Brain microvascular endothelial cell (primary cell): ENCODE measurements around the gene ADGRD2.
A peak's percentile ranks its signal among the peaks of the same experiment; 100 is the strongest.

Experiments used
- DNase-seq: peaks from one replicate; pipeline ENCODE4 v3.0.0-alpha.2; 2020
- H3K27ac ChIP-seq: fragments of 250-450 bp; sonication (Bioruptor Pico); 2 replicates; pipeline ENCODE4 v1.5.1; 2020; ENCODE audit warnings: mild to moderate bottlenecking, moderate library complexity
- H3K27me3 ChIP-seq: fragments of 250-450 bp; sonication (Bioruptor Pico); replicated peaks from 2 replicates; pipeline ENCODE4 v1.5.1; 2020; ENCODE audit warnings: mild to moderate bottlenecking
- H3K36me3 ChIP-seq: fragments of 250-450 bp; sonication (Bioruptor Pico); replicated peaks from 2 replicates; pipeline ENCODE4 v1.5.1; 2020; ENCODE audit warnings: mild to moderate bottlenecking
- H3K4me3 ChIP-seq: 2 replicates; pipeline ENCODE4 v1.5.1; 2011; ENCODE audit warnings: low read depth, mild to moderate bottlenecking, control low read depth, low read length, moderate library complexity
- CTCF ChIP-seq: IDR thresholded peaks from 2 replicates; pipeline ENCODE4 v1.5.1; 2011; ENCODE audit warnings: low read depth, mild to moderate bottlenecking, moderate library complexity, low read length, control low read depth, inconsistent platforms; ENCODE audit errors: missing control alignments
- in situ Hi-C: cut with HindIII; loops from 2 replicates; pipeline ENCODE4 v1.10.0; 2017; ENCODE audit warnings: low sequenced_read_pairs, low pct_ligation_motif_present

The ADGRD2 gene

DNA sequence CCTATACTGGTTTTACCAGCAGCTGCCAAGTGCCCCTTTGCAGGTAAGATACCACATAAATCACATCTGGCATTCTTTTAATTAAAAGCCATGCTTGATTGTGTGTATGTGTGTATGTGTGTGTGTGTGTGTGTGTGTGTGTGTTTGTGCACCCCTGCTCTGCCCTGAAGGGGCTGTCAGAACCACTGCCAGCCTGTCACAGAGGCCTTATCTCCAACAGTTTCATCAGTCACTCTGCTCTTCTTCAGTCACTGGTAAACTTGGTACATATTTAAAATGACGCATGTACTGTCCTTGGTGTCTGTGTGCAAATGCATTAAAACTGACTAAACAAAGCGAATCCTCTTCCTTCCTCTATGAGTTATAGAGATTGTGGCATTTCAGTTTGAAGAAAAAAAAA is 75.9 kb downstream of the ADGRD2 start:
- no peak overlapping the region for H3K27ac ChIP-seq
- in situ Hi-C loops = no loop called here
- H3K36me3 ChIP-seq = no peaks in the 10 kb centered on the region
- no peaks in the 10 kb centered on the region for H3K27me3 ChIP-seq
- no peak for DNase-seq
- TF ChIP-seq CTCF = no peak
- no peak overlapping the region for H3K4me3 ChIP-seq

DNA sequence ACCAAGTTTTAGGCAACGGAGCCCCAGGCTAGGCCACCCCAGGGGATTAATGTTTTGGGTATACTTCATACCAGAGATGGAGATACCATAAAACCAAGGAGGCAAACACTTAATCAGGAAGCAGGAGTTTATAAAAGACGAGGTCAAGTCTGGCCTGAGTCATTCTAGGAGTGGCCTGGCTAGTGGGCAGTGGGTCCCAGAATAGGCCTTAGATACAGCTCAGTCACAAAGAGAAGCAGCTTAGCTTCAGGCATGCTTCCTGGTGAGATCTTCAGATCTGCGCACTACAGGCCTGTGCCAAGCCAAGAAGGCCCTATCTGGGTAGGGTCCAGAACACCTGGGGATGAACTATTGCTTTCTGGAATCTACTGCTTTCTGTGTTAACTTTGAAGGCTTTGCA is 77.5 kb downstream of the ADGRD2 start:
- Histone ChIP-seq H3K4me3 (no peak overlapping the region), H3K27ac (no peak overlapping the region), H3K36me3 (no peaks in the 10 kb centered on the region), H3K27me3 (no peaks in the 10 kb centered on the region)
- no peak for TF ChIP-seq CTCF
- peak; percentile 28 for DNase-seq
- in situ Hi-C loops = no loop called here
